HepG2 (cell line): ENCODE measurements around the gene ATG16L1.

ENCODE experiments used
- BCL3 ChIP-seq: sonication (generic); formaldehyde crosslinking; IDR thresholded peaks from 2 replicates; pipeline ENCODE4 v1.5.1; 2020; ENCODE audit warnings: mild to moderate bottlenecking, missing genetic modification reagents, moderate library complexity
- FIP1L1 ChIP-seq: fragments of 200-400 bp; formaldehyde crosslinking; IDR thresholded peaks from 2 replicates; pipeline ENCODE4 v1.6.1; 2018; ENCODE audit warnings: low read depth, mild to moderate bottlenecking, low read length, moderate library complexity, borderline replicate concordance; ENCODE audit not compliant: insufficient read depth

GRCh38 chr2:233210281-233210680 lies 41.2 kb upstream of the ATG16L1 start:
- no peak for TF ChIP-seq BCL3
- no peak for TF ChIP-seq FIP1L1
